BLaER1 treated with 17β-estradiol and CSF1 and Interleukin-3, amounts not matched to agents 10 nM and 100 nM (cell line): Measurements from ENCODE around the gene GRK5.

ENCODE experiments used
- H3K27ac ChIP-seq, 11 experiments: shearing (Covaris generic); formaldehyde crosslinking; 2 replicates each; pipeline ENCODE4 v1.8.1; 2022
- H3K27me3 ChIP-seq, 11 experiments: shearing (Covaris generic); formaldehyde crosslinking; 2 replicates each; pipeline ENCODE4 v1.8.1; 2022
- H3K36me3 ChIP-seq, 11 experiments: shearing (Covaris generic); formaldehyde crosslinking; 2 replicates each; pipeline ENCODE4 v1.8.1; 2022
- H3K4me1 ChIP-seq, 10 experiments: shearing (Covaris generic); formaldehyde crosslinking; 2 replicates each; pipeline ENCODE4 v1.8.1; 2022
- H3K4me2 ChIP-seq, 11 experiments: shearing (Covaris generic); formaldehyde crosslinking; 2 replicates each; pipeline ENCODE4 v1.8.1; 2022
- H3K4me3 ChIP-seq, 10 experiments: shearing (Covaris generic); formaldehyde crosslinking; 2 replicates each; pipeline ENCODE4 v1.8.1; 2022
- H3K9ac ChIP-seq, 11 experiments: shearing (Covaris generic); formaldehyde crosslinking; 2 replicates each; pipeline ENCODE4 v1.8.1; 2022
- H3K9me3 ChIP-seq, 11 experiments: shearing (Covaris generic); formaldehyde crosslinking; replicated peaks in 1 of 11; 2 replicates each; pipeline ENCODE4 v1.8.1; 2022
- H4K20me1 ChIP-seq, 11 experiments: shearing (Covaris generic); formaldehyde crosslinking; 2 replicates each; pipeline ENCODE4 v1.8.1; 2022
- Cebpa-rat ChIP-seq, 11 experiments: shearing (Covaris generic); IDR thresholded peaks; 2 replicates each; pipeline ENCODE4 v1.8.1; 2022

The GRK5 gene

GRCh38 chr10:119489991-119490326, 282.6 kb downstream of the GRK5 start:
- Histone ChIP-seq H3K4me1 (peaks cover 20 to 49% (median 39%) of the 10 kb centered on the region in 10 experiments; a peak in 19 of 20 replicates), H3K27ac (peak overlapping the region in 8 of 11 experiments; percentile 27 to 69 (median 60); a peak in 14 of 22 replicates), H3K27me3 (no peaks in the 10 kb centered on the region), H3K9me3 (no peaks in the 10 kb centered on the region), H3K36me3 (no peaks in the 10 kb centered on the region), H3K4me3 (peak overlapping the region; percentile 7 to 69 (median 50); a peak in 15 of 20 replicates), H3K9ac (peak overlapping the region in 10 of 11 experiments; percentile 34 to 72 (median 61); a peak in 19 of 22 replicates), H4K20me1 (no peaks in the 10 kb centered on the region; a peak in 1 of 22 replicates), H3K4me2 (peak overlapping the region; percentile 72 to 95 (median 82))
- TF ChIP-seq Cebpa-rat (IDR thresholded peaks at IDR 0.05): no peak

GRCh38 chr10:119491966-119492757, 284.8 kb downstream of the GRK5 start:
- Histone ChIP-seq H3K27ac (peak overlapping the region in 3 of 11 experiments; percentile 1 to 28 (median 2); a peak in 2 of 22 replicates), H3K36me3 (no peaks in the 10 kb centered on the region; a peak in 1 of 22 replicates), H3K27me3 (no peaks in the 10 kb centered on the region), H3K9me3 (no peaks in the 10 kb centered on the region), H3K9ac (peak overlapping the region in 1 of 11 experiments; percentile 24; a peak in 2 of 22 replicates), H3K4me2 (peak overlapping the region; percentile 15 to 61 (median 44); a peak in 20 of 22 replicates), H4K20me1 (no peaks in the 10 kb centered on the region; a peak in 1 of 22 replicates), H3K4me3 (no peak overlapping the region), H3K4me1 (peaks cover 26 to 54% (median 50%) of the 10 kb centered on the region in 10 experiments)
- TF ChIP-seq Cebpa-rat (IDR thresholded peaks at IDR 0.05): no peak

- no peak for TF ChIP-seq Cebpa-rat (IDR thresholded peaks at IDR 0.05)
Observed at GRCh38 chr10:119493155-119493554, 285.8 kb downstream of the GRK5 start.

GRCh38 chr10:119494236-119495020, 287.1 kb downstream of the GRK5 start:
- Histone ChIP-seq H3K27ac (no peak overlapping the region), H3K9ac (no peak overlapping the region), H3K9me3 (no peaks in the 10 kb centered on the region), H3K36me3 (peaks cover 0 to 22% (median 6%) of the 10 kb centered on the region in 11 experiments; a peak in 9 of 22 replicates), H3K4me2 (no peak overlapping the region), H3K4me1 (peaks cover 35 to 59% (median 48%) of the 10 kb centered on the region in 10 experiments), H3K27me3 (no peaks in the 10 kb centered on the region), H4K20me1 (no peaks in the 10 kb centered on the region; a peak in 1 of 22 replicates), H3K4me3 (no peak overlapping the region)
- no peak for TF ChIP-seq Cebpa-rat (IDR thresholded peaks at IDR 0.05)

More at GRCh38 chr10:119493155-119493554, 285.8 kb downstream of the GRK5 start:
- Histone ChIP-seq H4K20me1 (no peaks in the 10 kb centered on the region; a peak in 1 of 22 replicates), H3K4me1 (peaks cover 35 to 59% (median 54%) of the 10 kb centered on the region in 10 experiments), H3K27me3 (no peaks in the 10 kb centered on the region), H3K4me3 (no peak overlapping the region), H3K36me3 (peaks cover 0 to 9% (median 0%) of the 10 kb centered on the region in 11 experiments; a peak in 2 of 22 replicates), H3K9me3 (no peaks in the 10 kb centered on the region), H3K27ac (no peak overlapping the region), H3K9ac (no peak overlapping the region), H3K4me2 (peak overlapping the region in 2 of 11 experiments; percentile 61; a peak in 4 of 22 replicates)

GRCh38 chr10:119495021-119495505, 287.7 kb downstream of the GRK5 start:
- H3K4me3 ChIP-seq: no peak overlapping the region
- TF ChIP-seq Cebpa-rat (IDR thresholded peaks at IDR 0.05): no peak
- H3K4me2 ChIP-seq: no peak overlapping the region
- H3K4me1 ChIP-seq: peaks cover 29 to 53% (median 41%) of the 10 kb centered on the region in 10 experiments
- H3K9ac ChIP-seq: no peak overlapping the region
- H3K36me3 ChIP-seq: peaks cover 0 to 28% (median 9%) of the 10 kb centered on the region in 11 experiments; a peak in 10 of 22 replicates
- H3K27ac ChIP-seq: no peak overlapping the region
- no peaks in the 10 kb centered on the region for H3K27me3 ChIP-seq
- H3K9me3 ChIP-seq: no peaks in the 10 kb centered on the region
- no peaks in the 10 kb centered on the region; a peak in 1 of 22 replicates for H4K20me1 ChIP-seq

GRCh38 chr10:119495545-119495944, 288.2 kb downstream of the GRK5 start:
- Histone ChIP-seq H3K4me3 (no peak overlapping the region), H3K27me3 (no peaks in the 10 kb centered on the region), H3K36me3 (peaks cover 0 to 33% (median 9%) of the 10 kb centered on the region in 11 experiments; a peak in 10 of 22 replicates), H3K4me2 (no peak overlapping the region), H3K27ac (no peak overlapping the region), H3K9ac (no peak overlapping the region), H3K4me1 (peaks cover 25 to 50% (median 38%) of the 10 kb centered on the region in 10 experiments), H3K9me3 (no peaks in the 10 kb centered on the region), H4K20me1 (peaks cover 0 to under 1% (median 0%) of the 10 kb centered on the region in 11 experiments; a peak in 1 of 22 replicates)
- no peak for TF ChIP-seq Cebpa-rat (IDR thresholded peaks at IDR 0.05)

- H3K4me1 ChIP-seq: peaks cover 23 to 44% (median 33%) of the 10 kb centered on the region in 10 experiments
- H3K4me3 ChIP-seq: no peak overlapping the region
- peaks cover 0 to 6% (median 0%) of the 10 kb centered on the region in 11 experiments; a peak in 3 of 22 replicates for H4K20me1 ChIP-seq
- no peak for TF ChIP-seq Cebpa-rat (IDR thresholded peaks at IDR 0.05)
- H3K27ac ChIP-seq: 0 out of 22 replicates have a peak overlapping the region, but pooled peaks of 1 of the 11 experiments have one; percentile 1
- H3K4me2 ChIP-seq: peak overlapping the region in 9 of 11 experiments; percentile 3 to 55 (median 49); a peak in 17 of 22 replicates
- peaks cover 0 to 39% (median 9%) of the 10 kb centered on the region in 11 experiments; a peak in 10 of 22 replicates for H3K36me3 ChIP-seq
- no peaks in the 10 kb centered on the region for H3K9me3 ChIP-seq
- no peaks in the 10 kb centered on the region for H3K27me3 ChIP-seq
- H3K9ac ChIP-seq: no peak overlapping the region
Observed at GRCh38 chr10:119496273-119496672, 288.9 kb downstream of the GRK5 start.

GRCh38 chr10:119497243-119497642, 289.9 kb downstream of the GRK5 start:
- Histone ChIP-seq H4K20me1 (peaks cover 0 to 13% (median 0%) of the 10 kb centered on the region in 11 experiments; a peak in 5 of 22 replicates), H3K4me2 (peak overlapping the region in 10 of 11 experiments; percentile 12 to 64 (median 42); a peak in 18 of 22 replicates), H3K27me3 (no peaks in the 10 kb centered on the region), H3K9ac (no peak overlapping the region), H3K4me1 (peaks cover 20 to 41% (median 31%) of the 10 kb centered on the region in 10 experiments), H3K27ac (no peak overlapping the region), H3K9me3 (no peaks in the 10 kb centered on the region), H3K4me3 (no peak overlapping the region), H3K36me3 (peaks cover 0 to 40% (median 9%) of the 10 kb centered on the region in 11 experiments; a peak in 10 of 22 replicates)
- TF ChIP-seq Cebpa-rat (IDR thresholded peaks at IDR 0.05): no peak
